ENCODE data around the gene BLOC1S1.
A peak's percentile ranks its signal among the peaks of the same experiment; 100 is the strongest.
"Not testable (repeated sequence)": the region's sequence is repeated elsewhere in the genome, so short reads cannot be mapped to it uniquely, and the experiment has no call there.

The BLOC1S1 gene

GRCh38 chr12:55746174-55746912, 30.5 kb downstream of the BLOC1S1 start:
- no peak for TF ChIP-seq CTCF (conservative IDR thresholded peaks at IDR 0.05; ENCODE audit: low read depth, low read length)
- H3K4me3 ChIP-seq (ENCODE audit: low read length): peak overlapping the region; percentile 2
- DNase-seq (ENCODE audit: low read depth): no peak

GRCh38 chr12:55746913-55747231, 31.0 kb downstream of the BLOC1S1 start:
- DNase-seq (ENCODE audit: low read depth): no peak
- TF ChIP-seq CTCF (conservative IDR thresholded peaks at IDR 0.05; ENCODE audit: low read depth, low read length): no peak
- H3K4me3 ChIP-seq (ENCODE audit: low read length): no peak overlapping the region

- DNase-seq (ENCODE audit: low read depth): no peak
- TF ChIP-seq CTCF (conservative IDR thresholded peaks at IDR 0.05; ENCODE audit: low read depth, low read length): no peak
- no peak overlapping the region for H3K4me3 ChIP-seq (ENCODE audit: low read length)
These were observed 32.6 kb downstream of the BLOC1S1 start for GRCh38 chr12:55748230-55748993.

GRCh38 chr12:55755246-55755645, 39.4 kb downstream of the BLOC1S1 start:
- no peak for DNase-seq (ENCODE audit: low read depth)
- H3K4me3 ChIP-seq (ENCODE audit: low read length): no peak overlapping the region
- TF ChIP-seq CTCF (conservative IDR thresholded peaks at IDR 0.05; ENCODE audit: low read depth, low read length): no peak

- H3K4me3 ChIP-seq (ENCODE audit: low read length): no peak overlapping the region
- DNase-seq (ENCODE audit: low read depth): no peak
- TF ChIP-seq CTCF (conservative IDR thresholded peaks at IDR 0.05; ENCODE audit: low read depth, low read length): no peak
These were observed 41.9 kb downstream of the BLOC1S1 start for GRCh38 chr12:55757701-55758100.

- DNase-seq (ENCODE audit: low read depth); H3K4me3 ChIP-seq (ENCODE audit: low read length): not testable (repeated sequence)
These were observed 42.7 kb downstream of the BLOC1S1 start for GRCh38 chr12:55758575-55758974.

- no peak overlapping the region for H3K4me3 ChIP-seq (ENCODE audit: low read length)
- DNase-seq (ENCODE audit: low read depth): no peak
- no peak for TF ChIP-seq CTCF (conservative IDR thresholded peaks at IDR 0.05; ENCODE audit: low read depth, low read length)
These were observed 44.8 kb downstream of the BLOC1S1 start for GRCh38 chr12:55760663-55761062.
